ENCODE data around the gene HSCB.

HSCB gene

DNA sequence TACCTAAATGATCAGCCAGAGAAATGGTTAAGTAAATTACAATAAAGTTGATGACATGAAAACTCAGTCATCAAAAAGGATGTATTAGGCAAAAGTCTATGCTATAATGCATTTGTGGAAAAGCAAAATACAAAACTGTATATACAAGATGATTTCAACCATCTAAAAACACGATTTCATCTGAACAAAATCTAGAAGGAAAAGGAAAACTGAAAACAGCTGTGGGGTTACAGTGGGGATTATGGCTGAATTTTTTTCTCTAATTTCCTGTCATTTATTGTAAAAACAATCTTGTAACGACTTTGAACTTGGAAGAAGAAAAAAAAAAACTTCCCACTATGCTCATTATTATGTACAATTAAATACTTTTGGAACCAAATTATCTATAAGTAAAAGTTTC is 30.5 kb upstream of the HSCB start:
- FAIRE-seq (no peak), DNase-seq (ENCODE audit: insufficient read length, low spot score) (no peak)
- no peak for TF ChIP-seq CTCF (IDR thresholded peaks at IDR 0.05; ENCODE audit: insufficient read depth, missing control alignments)

DNA sequence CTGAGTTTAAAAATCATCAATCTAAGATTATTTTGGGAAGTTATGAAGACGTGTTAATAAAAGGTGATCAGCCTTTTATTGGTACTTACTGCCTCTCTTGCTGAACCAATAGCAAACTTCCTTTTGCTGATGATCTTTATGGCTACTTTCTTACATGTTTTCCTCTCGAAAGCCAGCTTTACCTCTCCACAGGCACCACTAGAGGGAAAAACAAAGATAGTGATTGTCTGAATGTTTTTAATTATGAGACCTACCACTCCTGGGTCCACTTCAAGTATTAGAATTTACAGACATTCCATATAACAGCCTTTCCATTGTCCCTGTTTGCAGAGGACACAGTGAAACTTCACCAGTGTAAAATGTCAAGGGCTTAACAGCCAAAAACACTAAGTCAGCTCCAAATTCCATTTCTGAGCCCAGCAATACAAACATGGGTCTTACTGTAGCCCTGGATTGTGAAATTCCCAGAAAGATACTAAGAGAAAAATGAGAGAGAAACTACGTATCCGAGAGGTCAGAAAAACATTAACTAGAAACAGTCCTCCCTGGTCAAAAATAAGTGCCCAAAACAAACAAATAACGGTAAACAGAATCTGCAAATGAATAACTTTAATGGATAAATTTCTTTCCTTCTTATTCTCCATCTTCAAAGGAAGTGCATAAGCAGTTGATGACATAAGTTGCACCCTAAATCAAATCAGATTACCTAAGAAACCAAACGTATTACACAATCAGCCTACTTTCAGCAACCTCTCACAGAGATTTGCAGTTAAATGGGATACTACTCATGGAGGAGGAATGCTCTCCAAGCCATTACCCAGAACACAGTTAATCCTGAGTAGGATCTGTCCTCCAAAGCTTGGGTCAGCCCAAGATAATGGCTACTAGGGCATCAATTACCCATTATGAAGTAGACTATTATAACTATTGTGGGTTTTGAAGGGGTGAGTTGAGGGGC is 29.7 kb upstream of the HSCB start:
- TF ChIP-seq CTCF (IDR thresholded peaks at IDR 0.05; ENCODE audit: insufficient read depth, missing control alignments): no peak
- no peak for FAIRE-seq
- no peak for DNase-seq (ENCODE audit: insufficient read length, low spot score)

GRCh38 chr22:28714043-28714628 is 27.7 kb upstream of the HSCB start:
- no peak for FAIRE-seq
- no peak for TF ChIP-seq CTCF (IDR thresholded peaks at IDR 0.05; ENCODE audit: insufficient read depth, missing control alignments)
- no peak for DNase-seq (ENCODE audit: insufficient read length, low spot score)

- DNase-seq (ENCODE audit: insufficient read length, low spot score): no peak
- no peak for TF ChIP-seq CTCF (IDR thresholded peaks at IDR 0.05; ENCODE audit: insufficient read depth, missing control alignments)
- no peak for FAIRE-seq
Measured at GRCh38 chr22:28715611-28716010, 26.2 kb upstream of the HSCB start.

DNA sequence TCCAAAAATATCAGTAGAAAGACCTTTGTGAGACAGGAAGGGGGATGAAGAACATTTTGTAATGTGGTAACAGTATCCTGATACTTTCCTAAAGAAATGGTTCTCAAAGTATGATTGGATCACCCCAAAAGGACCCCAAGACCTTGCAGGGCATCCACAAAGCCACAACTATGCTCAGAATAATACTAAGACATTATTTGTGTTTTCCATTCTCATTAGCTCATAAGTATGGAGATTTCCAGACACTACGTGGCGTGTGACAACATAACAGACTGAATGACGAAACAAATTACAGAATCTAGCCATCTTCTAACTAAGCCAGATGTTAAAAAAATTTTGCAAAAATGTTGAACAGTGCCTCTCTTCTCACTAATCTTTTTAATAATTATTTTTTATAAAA is 25.2 kb upstream of the HSCB start:
- DNase-seq (ENCODE audit: insufficient read length, low spot score): no peak
- TF ChIP-seq CTCF (IDR thresholded peaks at IDR 0.05; ENCODE audit: insufficient read depth, missing control alignments): no peak
- FAIRE-seq: no peak

GRCh38 chr22:28718044-28718443 is 23.8 kb upstream of the HSCB start:
- no peak for FAIRE-seq
- DNase-seq (ENCODE audit: insufficient read length, low spot score): no peak
- TF ChIP-seq CTCF (IDR thresholded peaks at IDR 0.05; ENCODE audit: insufficient read depth, missing control alignments): no peak

- DNase-seq (ENCODE audit: insufficient read length, low spot score): no peak
- FAIRE-seq: no peak
- TF ChIP-seq CTCF (IDR thresholded peaks at IDR 0.05; ENCODE audit: insufficient read depth, missing control alignments): no peak
Measured at GRCh38 chr22:28728002-28728401, 13.8 kb upstream of the HSCB start.
